ENCODE measurements around the gene INCENP. TPM values are rescaled to one million over a fixed set of nuclear protein-coding genes. Genes with fewer than 3 reads are reported as not detected.
A peak's percentile ranks its signal among the peaks of the same experiment; 100 is the strongest.

INCENP gene
- total RNA-seq, 2 experiments from 2014 or later, result 176 to 205 TPM

DNA sequence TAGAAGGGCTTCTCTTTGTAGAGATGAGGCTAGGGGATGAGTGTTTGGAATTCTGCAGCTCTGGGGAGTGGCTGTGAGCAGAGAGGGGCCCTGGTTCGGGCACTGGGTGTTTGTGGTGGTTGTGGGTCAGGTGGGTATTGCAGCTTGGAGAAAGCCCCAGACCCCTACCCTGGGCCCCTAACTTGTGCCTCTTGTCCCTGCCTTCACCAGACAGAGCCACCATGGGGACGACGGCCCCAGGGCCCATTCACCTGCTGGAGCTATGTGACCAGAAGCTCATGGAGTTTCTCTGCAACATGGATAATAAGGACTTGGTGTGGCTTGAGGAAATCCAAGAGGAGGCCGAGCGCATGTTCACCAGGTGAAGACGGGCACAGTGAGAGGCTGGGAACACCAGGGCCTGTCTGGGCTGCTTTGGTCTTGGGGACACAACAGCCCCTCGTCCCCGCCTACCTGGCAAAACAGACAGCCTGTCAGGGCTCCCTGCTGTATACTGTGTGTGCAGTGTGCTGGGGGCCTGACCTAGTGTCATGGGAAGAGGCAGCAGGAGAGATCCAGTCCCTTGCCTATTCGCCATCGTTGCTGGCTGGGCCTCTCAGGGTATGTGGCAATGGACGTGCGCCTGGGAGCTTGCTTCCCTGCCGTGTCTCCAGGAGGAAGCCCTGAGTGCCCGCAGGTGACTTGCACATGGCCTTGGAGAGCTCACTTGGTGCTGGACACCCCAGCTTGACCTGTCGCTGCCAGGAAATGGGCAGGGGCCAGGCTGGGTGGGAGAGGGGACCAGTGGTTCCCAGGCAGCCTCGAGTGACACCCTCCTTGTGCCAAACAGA is 4.3 kb downstream of the INCENP start:
- no peak for DNase-seq
- peaks cover 60% of the 10 kb centered on the region for H3K36me3 Mint-ChIP-seq
- H3K4me3 Mint-ChIP-seq, result no peak overlapping the region
- no peak overlapping the region for H3K27ac Mint-ChIP-seq
- peaks cover 45% of the 10 kb centered on the region for H3K4me1 Mint-ChIP-seq
- no peaks in the 10 kb centered on the region for H3K9me3 Mint-ChIP-seq (ENCODE audit: low read depth)
- CTCF ChIA-PET, result interaction anchor here (2.7 kb wide), 1 partner anchor 20 kb away, joined by 9 read pairs; no protein-coding TSS in a partner anchor
- no peak for ATAC-seq
- H3K27me3 Mint-ChIP-seq, result no peaks in the 10 kb centered on the region

DNA sequence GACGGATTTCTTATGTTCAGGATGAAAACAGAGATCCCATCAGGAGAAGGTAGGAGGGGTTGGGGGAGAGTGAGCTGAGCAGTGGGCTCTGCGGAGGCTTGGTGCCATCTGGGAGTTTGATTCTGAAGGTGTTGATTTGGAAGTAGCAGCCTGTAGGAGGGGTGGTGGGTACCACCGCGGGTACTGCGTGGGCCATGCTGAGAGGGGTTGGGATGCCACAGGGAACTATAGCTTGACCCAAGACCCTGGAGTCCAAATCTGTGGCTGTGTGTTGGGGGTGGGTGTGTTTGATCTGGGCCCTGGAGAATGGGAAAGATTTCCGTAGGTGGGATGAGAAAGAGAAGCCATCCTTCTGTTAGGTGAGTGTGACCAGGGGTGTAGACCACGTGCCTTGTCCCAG is 5.0 kb downstream of the INCENP start:
- no peak for DNase-seq
- Mint-ChIP-seq H3K9me3 (ENCODE audit: low read depth) (no peaks in the 10 kb centered on the region), H3K27ac (no peak overlapping the region), H3K4me3 (no peak overlapping the region), H3K36me3 (peaks cover 60% of the 10 kb centered on the region), H3K4me1 (peaks cover 45% of the 10 kb centered on the region), H3K27me3 (no peaks in the 10 kb centered on the region)
- no peak for ATAC-seq
- CTCF ChIA-PET, result no interaction called here

DNA sequence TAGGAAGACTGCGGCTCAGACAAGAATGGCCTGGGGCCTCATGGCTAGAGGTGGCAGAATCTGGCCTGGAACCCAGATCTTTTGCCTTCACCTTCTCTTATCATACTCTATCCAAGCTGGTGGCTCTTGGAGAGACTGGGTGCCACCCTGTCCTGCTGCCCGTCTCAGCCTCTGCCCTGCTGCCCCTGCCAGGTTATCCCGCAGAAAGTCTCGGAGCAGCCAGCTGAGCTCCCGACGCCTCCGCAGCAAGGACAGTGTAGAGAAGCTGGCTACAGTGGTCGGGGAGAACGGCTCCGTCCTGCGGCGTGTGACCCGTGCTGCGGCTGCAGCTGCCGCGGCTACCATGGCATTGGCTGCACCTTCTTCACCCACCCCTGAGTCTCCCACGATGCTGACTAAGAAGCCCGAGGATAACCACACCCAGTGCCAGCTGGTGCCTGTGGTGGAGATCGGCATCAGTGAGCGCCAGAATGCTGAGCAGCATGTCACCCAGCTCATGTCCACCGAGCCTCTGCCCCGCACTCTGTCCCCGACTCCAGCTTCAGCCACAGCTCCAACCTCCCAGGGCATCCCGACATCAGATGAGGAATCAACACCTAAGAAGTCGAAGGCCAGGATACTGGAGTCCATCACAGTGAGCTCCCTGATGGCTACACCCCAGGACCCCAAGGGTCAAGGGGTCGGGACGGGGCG is 5.9 kb downstream of the INCENP start:
- DNase-seq (no peak), ATAC-seq (no peak)
- Mint-ChIP-seq H3K4me1 (peaks cover 46% of the 10 kb centered on the region), H3K9me3 (ENCODE audit: low read depth) (no peaks in the 10 kb centered on the region), H3K27ac (no peak overlapping the region), H3K27me3 (no peaks in the 10 kb centered on the region), H3K4me3 (no peak overlapping the region), H3K36me3 (peaks cover 61% of the 10 kb centered on the region)
- CTCF ChIA-PET, result no interaction called here

DNA sequence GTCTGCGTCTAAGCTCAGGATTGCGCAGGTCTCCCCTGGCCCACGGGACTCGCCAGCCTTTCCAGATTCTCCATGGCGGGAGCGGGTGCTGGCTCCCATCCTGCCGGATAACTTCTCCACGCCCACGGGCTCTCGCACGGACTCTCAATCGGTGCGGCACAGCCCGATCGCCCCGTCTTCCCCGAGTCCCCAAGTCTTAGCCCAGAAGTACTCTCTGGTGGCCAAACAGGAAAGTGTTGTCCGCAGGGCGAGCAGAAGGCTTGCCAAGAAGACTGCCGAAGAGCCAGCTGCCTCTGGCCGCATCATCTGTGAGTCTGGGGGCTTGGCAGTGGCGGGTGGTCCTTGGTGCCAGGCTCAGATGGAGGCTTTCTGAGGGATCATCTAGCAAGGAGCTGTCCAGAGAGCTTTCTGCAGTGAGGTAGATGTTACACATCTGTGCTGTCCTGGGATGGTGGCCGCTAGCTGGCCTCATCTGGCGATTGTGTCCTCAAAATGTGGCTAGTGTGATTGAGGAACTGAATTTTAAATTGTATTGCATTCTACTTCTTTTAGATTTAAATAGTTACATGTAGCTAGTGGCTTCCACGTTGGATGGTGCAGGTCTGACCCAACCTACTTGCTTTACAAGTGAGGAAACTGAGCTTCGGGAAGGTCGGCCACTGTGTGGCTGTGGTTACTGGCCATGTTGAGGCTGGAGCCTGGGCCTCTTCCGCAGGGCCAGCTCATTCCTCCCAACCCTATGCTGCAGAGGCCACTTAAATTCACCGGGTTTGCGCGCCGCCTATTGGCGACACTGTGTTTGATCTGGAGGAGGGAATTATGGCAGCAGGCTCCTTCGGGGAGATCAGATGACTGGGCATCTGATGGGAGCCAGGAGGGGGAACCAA is 6.7 kb downstream of the INCENP start:
- CTCF ChIA-PET, result no interaction called here
- no peaks in the 10 kb centered on the region for H3K9me3 Mint-ChIP-seq (ENCODE audit: low read depth)
- no peak overlapping the region for H3K27ac Mint-ChIP-seq
- no peak overlapping the region for H3K4me3 Mint-ChIP-seq
- H3K4me1 Mint-ChIP-seq, result peaks cover 43% of the 10 kb centered on the region
- ATAC-seq (no peak), DNase-seq (no peak)
- H3K27me3 Mint-ChIP-seq, result no peaks in the 10 kb centered on the region
- peaks cover 61% of the 10 kb centered on the region for H3K36me3 Mint-ChIP-seq

DNA sequence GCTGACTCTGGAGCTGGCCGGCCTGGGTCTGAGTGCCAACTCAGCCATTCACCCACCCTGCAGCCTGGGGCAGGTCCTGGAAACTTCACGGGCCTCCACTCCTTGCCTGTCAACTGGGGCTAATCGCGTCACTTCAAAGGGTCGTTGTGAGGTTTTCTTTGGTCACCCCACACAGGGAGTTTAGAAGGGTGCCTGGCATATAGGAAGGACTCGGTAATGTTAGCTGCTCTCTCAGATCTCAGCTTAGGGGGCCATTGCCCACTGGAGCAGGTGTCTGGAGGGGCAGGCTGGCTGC is 7.3 kb downstream of the INCENP start:
- H3K27me3 Mint-ChIP-seq, result no peaks in the 10 kb centered on the region
- peaks cover 37% of the 10 kb centered on the region for H3K4me1 Mint-ChIP-seq
- H3K9me3 Mint-ChIP-seq (ENCODE audit: low read depth), result no peaks in the 10 kb centered on the region
- H3K4me3 Mint-ChIP-seq, result no peak overlapping the region
- DNase-seq (no peak), ATAC-seq (no peak)
- H3K36me3 Mint-ChIP-seq, result peaks cover 57% of the 10 kb centered on the region
- CTCF ChIA-PET, result interaction anchor here (1.0 kb wide), 1 partner anchor 23 kb away, joined by 3 read pairs; no protein-coding TSS in a partner anchor
- H3K27ac Mint-ChIP-seq, result no peak overlapping the region

DNA sequence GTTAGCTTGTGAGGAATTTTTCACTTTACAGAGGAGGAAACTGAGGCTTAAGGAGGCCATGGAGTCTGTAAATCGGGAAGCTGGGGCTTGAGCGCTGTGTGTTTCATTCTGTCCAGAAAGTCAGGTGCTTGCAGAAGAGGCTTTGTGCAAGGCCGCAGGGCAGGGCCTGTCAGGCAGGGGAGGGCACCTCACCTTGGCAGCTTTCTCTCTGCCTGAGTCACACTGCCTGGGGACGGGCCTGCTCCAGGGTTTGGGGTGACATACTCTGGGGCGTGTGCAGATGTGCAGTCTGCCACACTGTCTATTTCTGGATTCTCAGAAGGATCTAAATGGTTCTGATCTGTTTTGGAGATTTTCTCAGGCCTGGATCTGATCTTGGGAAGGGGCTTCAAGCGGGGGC is 8.4 kb downstream of the INCENP start:
- DNase-seq (no peak), ATAC-seq (no peak)
- Mint-ChIP-seq H3K4me3 (no peak overlapping the region), H3K36me3 (peaks cover 52% of the 10 kb centered on the region), H3K9me3 (ENCODE audit: low read depth) (no peaks in the 10 kb centered on the region), H3K27me3 (no peaks in the 10 kb centered on the region), H3K4me1 (peaks cover 32% of the 10 kb centered on the region), H3K27ac (no peak overlapping the region)
- CTCF ChIA-PET, result interaction anchor here (1.0 kb wide), 2 partner anchors 11 to 24 kb away, joined by 3 read pairs; no protein-coding TSS in a partner anchor

DNA sequence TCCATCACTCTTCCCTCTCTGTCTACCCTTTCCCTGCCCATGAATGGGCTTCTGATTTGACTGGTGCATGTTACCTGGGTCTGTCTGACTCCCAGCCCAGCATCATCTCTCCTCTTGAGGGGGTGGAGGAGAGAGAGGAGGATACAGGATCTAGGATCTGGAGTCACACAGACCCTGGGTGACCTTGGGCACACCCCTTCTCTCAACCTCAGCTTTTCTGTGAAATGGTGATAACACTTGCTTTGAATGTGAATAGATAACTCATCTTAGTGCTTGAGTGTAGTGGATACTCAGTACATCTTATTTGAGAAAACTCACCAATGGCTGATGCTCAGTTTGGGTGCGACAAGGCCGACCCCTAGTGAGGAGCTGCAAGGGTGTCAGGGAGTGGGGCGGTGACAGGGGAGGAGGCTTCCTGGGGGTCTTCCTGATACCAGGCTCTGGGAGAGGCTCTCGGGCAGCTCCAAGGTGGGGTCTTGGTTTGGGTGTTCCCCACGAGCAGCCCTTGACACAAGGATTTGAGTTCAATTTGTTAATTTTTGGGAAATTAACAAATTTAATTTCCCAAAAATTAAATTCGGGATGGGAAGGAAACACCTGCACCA is 9.0 kb downstream of the INCENP start:
- H3K36me3 Mint-ChIP-seq, result peaks cover 51% of the 10 kb centered on the region
- no peaks in the 10 kb centered on the region for H3K27me3 Mint-ChIP-seq
- H3K4me3 Mint-ChIP-seq, result no peak overlapping the region
- H3K9me3 Mint-ChIP-seq (ENCODE audit: low read depth), result no peaks in the 10 kb centered on the region
- DNase-seq, result no peak
- CTCF ChIA-PET, result interaction anchor here (0.6 to 1.1 kb wide), 3 partner anchors 8 to 10 kb away, joined by 3 read pairs; partner anchors contain the start of gene INCENP
- H3K4me1 Mint-ChIP-seq, result peaks cover 28% of the 10 kb centered on the region
- ATAC-seq, result no peak
- H3K27ac Mint-ChIP-seq, result no peak overlapping the region

DNA sequence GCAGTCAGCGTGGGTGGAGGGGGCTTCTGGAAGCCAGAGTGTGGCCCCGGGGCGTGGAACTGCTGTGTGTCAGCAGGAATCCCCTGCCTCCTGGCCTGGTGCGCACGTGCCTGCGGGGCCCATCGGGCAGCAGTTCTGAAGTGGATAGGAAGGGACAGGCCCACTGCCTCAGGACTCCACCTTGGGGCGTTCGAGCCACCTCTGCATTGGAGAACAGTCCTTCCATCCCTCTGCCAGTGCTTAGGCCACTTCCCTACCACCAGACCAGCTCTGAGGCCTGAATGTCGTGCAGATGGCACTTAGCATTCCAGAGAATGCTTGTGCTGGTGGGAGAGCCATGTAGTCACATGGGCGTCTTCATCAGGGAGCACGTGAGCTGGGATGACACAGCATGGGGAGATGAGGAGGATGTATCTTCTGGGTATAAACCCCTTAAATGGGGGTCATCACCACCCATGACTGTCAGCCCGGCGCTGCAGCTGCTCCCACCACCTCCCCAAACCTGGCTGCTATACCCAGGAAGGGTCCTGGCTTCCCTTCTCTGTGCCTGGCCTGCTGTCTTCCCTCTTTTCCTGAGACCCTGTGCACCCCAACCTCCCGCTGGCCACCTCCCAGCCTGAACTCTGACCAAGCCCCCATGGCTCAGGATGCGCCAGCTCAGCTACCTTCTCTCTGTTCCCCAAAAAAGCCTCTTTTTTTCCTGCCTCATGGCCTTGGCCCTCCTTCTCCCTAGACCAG is 9.7 kb downstream of the INCENP start:
- peaks cover 50% of the 10 kb centered on the region for H3K36me3 Mint-ChIP-seq

DNA sequence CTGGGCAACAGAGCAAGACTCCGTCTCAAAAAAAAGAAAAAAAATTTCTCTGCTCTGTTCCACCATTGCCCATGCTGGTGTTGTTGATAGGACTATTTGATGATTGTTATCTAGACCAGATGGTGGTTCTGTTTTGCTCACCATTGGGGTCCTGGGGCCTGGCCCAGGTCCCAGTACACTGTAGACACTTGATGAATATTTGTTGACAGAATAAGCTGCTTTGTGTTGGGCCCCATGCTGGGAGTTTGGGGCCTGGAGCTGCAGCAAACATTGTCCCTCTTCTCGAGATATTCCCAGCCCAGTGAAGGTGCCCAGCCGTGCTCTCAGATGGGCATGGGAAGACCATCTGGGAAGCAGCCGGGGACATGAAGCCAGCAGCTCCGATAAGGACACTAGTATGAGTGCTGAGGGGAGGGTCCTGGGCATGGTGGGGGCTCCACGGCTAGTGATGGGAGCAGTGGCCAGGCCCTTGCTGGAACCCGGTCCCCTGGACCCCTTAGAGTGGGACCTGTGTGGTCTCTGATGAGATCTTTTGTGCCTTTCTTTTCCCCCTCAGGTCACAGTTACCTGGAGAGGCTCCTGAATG is 13.6 kb downstream of the INCENP start:
- no peak for DNase-seq
- Mint-ChIP-seq H3K9me3 (ENCODE audit: low read depth) (no peaks in the 10 kb centered on the region), H3K4me3 (no peak overlapping the region), H3K36me3 (peaks cover 26% of the 10 kb centered on the region), H3K27ac (no peak overlapping the region), H3K4me1 (peaks cover 18% of the 10 kb centered on the region), H3K27me3 (no peaks in the 10 kb centered on the region)
- ATAC-seq, result no peak
- CTCF ChIA-PET, result no interaction called here

More for the DNA sequence above, 9.7 kb downstream of the INCENP start:
- Mint-ChIP-seq H3K27ac (no peak overlapping the region), H3K4me3 (no peak overlapping the region), H3K9me3 (ENCODE audit: low read depth) (no peaks in the 10 kb centered on the region), H3K27me3 (no peaks in the 10 kb centered on the region), H3K4me1 (peaks cover 28% of the 10 kb centered on the region)
- no peak for DNase-seq
- ATAC-seq, result no peak
- CTCF ChIA-PET, result interaction anchor here (0.6 to 1.1 kb wide), 3 partner anchors 8 to 10 kb away, joined by 3 read pairs; partner anchors contain the start of gene INCENP

DNA sequence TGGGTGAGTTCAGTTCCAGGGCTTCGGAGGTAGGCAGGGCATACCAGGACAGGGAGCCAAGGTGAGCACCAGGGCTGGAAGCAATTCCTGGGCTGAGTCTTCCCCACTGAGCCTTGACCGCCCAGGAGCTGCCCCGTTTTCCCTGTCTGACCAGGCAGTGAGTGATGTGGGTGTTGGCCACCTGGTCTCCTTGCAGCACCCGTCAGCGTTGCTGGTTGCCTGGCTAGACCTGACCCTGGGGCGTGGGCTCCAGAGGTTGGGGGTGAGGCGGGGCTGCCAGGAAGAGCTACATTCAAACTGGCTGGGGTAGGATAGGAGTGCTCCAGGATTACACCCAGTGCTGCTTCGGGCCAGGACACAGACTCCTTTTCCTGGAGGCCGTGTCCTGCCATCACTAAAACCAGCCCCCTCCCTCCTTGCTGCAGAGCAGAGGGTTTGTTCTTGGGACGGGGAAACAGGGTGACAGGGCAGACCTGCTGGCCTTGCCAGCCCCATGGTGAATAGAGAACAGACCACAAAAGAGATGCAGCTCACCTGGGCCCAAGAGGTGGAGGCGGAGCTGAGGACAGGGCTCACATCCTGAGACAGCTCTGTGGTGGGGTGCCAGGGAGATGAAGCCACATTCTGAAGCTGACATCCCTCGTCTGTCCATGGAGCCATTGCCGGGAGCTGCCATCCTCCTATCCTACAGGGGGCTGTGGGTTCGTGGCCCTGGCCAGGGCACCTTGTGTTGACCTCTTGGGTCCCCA is 14.2 kb downstream of the INCENP start:
- peaks cover 12% of the 10 kb centered on the region for H3K4me1 Mint-ChIP-seq
- DNase-seq (peak; percentile 14), ATAC-seq (no peak)
- no peak overlapping the region for H3K4me3 Mint-ChIP-seq
- H3K36me3 Mint-ChIP-seq, result peaks cover 26% of the 10 kb centered on the region
- no peaks in the 10 kb centered on the region for H3K27me3 Mint-ChIP-seq
- no peaks in the 10 kb centered on the region for H3K9me3 Mint-ChIP-seq (ENCODE audit: low read depth)
- CTCF ChIA-PET, result interaction anchor here (1.0 to 1.4 kb wide), 2 partner anchors 17 to 30 kb away, joined by 3 read pairs; no protein-coding TSS in a partner anchor
- H3K27ac Mint-ChIP-seq, result no peak overlapping the region

DNA sequence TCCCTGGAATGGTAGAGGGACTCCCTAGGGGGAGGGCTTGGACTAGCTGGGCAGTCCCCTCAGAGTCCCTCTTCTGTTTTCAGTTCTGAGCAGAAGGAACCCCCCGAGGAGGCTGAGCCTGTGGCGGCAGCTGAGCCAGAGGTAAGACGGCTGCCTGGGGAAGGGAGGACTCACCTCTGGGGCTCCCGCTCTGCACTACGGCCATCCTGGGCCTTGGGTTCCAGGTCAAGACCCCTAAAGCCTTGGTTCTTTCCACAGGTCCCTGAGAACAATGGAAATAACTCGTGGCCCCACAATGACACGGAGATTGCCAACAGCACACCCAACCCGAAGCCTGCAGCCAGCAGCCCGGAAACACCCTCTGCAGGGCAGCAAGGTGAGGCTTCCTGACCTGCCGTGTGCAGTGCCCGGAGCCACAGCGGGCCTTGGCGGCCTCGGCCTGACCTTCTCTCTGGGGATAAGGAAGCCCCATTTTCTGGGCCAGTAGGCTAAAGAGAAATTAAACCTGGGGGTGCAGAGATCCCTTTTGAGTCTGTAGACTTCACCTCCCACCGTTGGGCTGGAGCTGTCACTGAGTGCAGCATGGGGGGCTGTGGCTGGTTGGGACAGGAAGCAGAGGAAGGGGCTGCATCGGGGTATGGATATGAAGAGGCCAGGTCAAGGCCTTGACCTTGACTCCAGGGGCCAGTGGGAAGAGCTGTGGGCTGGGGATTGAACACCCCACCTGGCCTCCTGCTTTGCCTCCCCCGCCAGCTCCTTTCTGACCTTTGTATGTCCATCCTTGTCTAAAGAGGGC is 15.0 kb downstream of the INCENP start:
- DNase-seq (peak; percentile 31), ATAC-seq (no peak)
- Mint-ChIP-seq H3K4me3 (no peak overlapping the region), H3K9me3 (ENCODE audit: low read depth) (no peaks in the 10 kb centered on the region), H3K36me3 (peaks cover 26% of the 10 kb centered on the region), H3K4me1 (peaks cover 8% of the 10 kb centered on the region), H3K27ac (no peak overlapping the region), H3K27me3 (no peaks in the 10 kb centered on the region)
- CTCF ChIA-PET, result interaction anchor here (1.0 to 1.4 kb wide), 2 partner anchors 16 to 31 kb away, joined by 3 read pairs; no protein-coding TSS in a partner anchor

All from activated CD8-positive, alpha-beta memory T cell treated with anti-CD3 and anti-CD28 coated beads, Interleukin-2, amount 10 ng/mL, durations not matched to agents 7 days and 5 days (primary cell).